ENCODE results near the gene GNB3. TPM values are rescaled to one million over a fixed set of nuclear protein-coding genes. Genes with fewer than 3 reads are reported as not detected.

The GNB3 gene
- 1 to 10 TPM in 3 of 4 donors, under 1 TPM in 1; 0.39 to 3.0 (median 2.1) TPM for total RNA-seq

- H3K9me3 ChIP-seq, result no peaks in the 10 kb centered on the region
- WGBS, 2 donors, result 70 to 71% methylated on average over 14 to 22 of the region's 24 CpGs
- intact Hi-C loops (cut with DNase I), result no loop called here
- H3K4me1 ChIP-seq, result peaks cover 0 to under 1% of the 10 kb centered on the region in 2 donors
- peaks cover 5 to 10% of the 10 kb centered on the region in 2 donors for H3K36me3 ChIP-seq
- no peak within 1 kb of the TSS for H3K4me3 ChIP-seq (replicated peaks in 1 of 3)
- TF ChIP-seq POLR2A (IDR thresholded peaks at IDR 0.05) (no peak), CTCF (IDR thresholded peaks at IDR 0.05) (no peak)
- no peak for DNase-seq
- no peaks in the 10 kb centered on the region for H3K27me3 ChIP-seq
- no peak within 1 kb of the TSS for H3K27ac ChIP-seq
Observed at GRCh38 chr12:6840761-6841515, at the start of gene GNB3. Gene GNB3, plus strand, starts transcription at chr12:6840925. Its CDS starts 363 bp downstream, at chr12:6841288.

- Histone ChIP-seq H3K4me3 (replicated peaks in 1 of 3) (no peak overlapping the region), H3K9me3 (no peaks in the 10 kb centered on the region), H3K27me3 (no peaks in the 10 kb centered on the region), H3K36me3 (no peaks in the 10 kb centered on the region), H3K27ac (no peak overlapping the region), H3K4me1 (no peaks in the 10 kb centered on the region)
- no peak for DNase-seq
- intact Hi-C loops (cut with DNase I), result no loop called here
- TF ChIP-seq CTCF (IDR thresholded peaks at IDR 0.05) (no peak), POLR2A (IDR thresholded peaks at IDR 0.05) (no peak)
- WGBS, 2 donors, result 64 to 82% methylated on average over 13 of the region's 13 CpGs
Observed at GRCh38 chr12:6791931-6792520, 48.7 kb upstream of the GNB3 start.

GRCh38 chr12:6792522-6793201 lies 48.1 kb upstream of the GNB3 start:
- Histone ChIP-seq H3K4me1 (no peaks in the 10 kb centered on the region), H3K9me3 (no peaks in the 10 kb centered on the region), H3K27me3 (no peaks in the 10 kb centered on the region), H3K4me3 (replicated peaks in 1 of 3) (no peak overlapping the region), H3K36me3 (no peaks in the 10 kb centered on the region), H3K27ac (no peak overlapping the region)
- WGBS, 2 donors, result 35 to 36% methylated on average over 12 of the region's 12 CpGs
- DNase-seq, result no peak
- intact Hi-C loops (cut with DNase I), result no loop called here
- TF ChIP-seq POLR2A (IDR thresholded peaks at IDR 0.05), result no peak
- TF ChIP-seq CTCF (IDR thresholded peaks at IDR 0.05), result no peak

GRCh38 chr12:6795088-6795487 lies 45.6 kb upstream of the GNB3 start:
- Histone ChIP-seq H3K4me3 (replicated peaks in 1 of 3) (no peak overlapping the region), H3K4me1 (no peaks in the 10 kb centered on the region), H3K27me3 (no peaks in the 10 kb centered on the region), H3K9me3 (no peaks in the 10 kb centered on the region), H3K36me3 (no peaks in the 10 kb centered on the region), H3K27ac (no peak overlapping the region)
- TF ChIP-seq POLR2A (IDR thresholded peaks at IDR 0.05) (no peak), CTCF (IDR thresholded peaks at IDR 0.05) (no peak)
- WGBS, 2 donors, result 84 to 96% methylated on average over 2 of the region's 2 CpGs
- intact Hi-C loops (cut with DNase I), result no loop called here
- DNase-seq, result no peak

- intact Hi-C loops (cut with DNase I), result no loop called here
- H3K4me3 ChIP-seq (replicated peaks in 1 of 3), result no peak overlapping the region
Observed at GRCh38 chr12:6796576-6796975, 44.1 kb upstream of the GNB3 start.

More at GRCh38 chr12:6796576-6796975, 44.1 kb upstream of the GNB3 start:
- Histone ChIP-seq H3K36me3 (no peaks in the 10 kb centered on the region), H3K4me1 (no peaks in the 10 kb centered on the region), H3K9me3 (no peaks in the 10 kb centered on the region), H3K27me3 (no peaks in the 10 kb centered on the region), H3K27ac (no peak overlapping the region)
- no peak for DNase-seq
- TF ChIP-seq CTCF (IDR thresholded peaks at IDR 0.05), result no peak
- TF ChIP-seq POLR2A (IDR thresholded peaks at IDR 0.05), result no peak
- 88 to 99% methylated on average over 4 of the region's 4 CpGs for WGBS, 2 donors

Data from thyroid gland (tissue), 4 donors.